ENCODE results near the gene GCK. TPM values are rescaled to one million over a fixed set of nuclear protein-coding genes. Genes with fewer than 3 reads are reported as not detected.

GCK gene
- total and polyA plus RNA-seq, 4 donors = 0.09 to 12.7 (median 0.44) TPM

GRCh38 chr7:44235066-44235465 lies 45.8 kb upstream of the GCK start (continued):
- TF ChIP-seq HNF4A (conservative IDR thresholded peaks at IDR 0.05) = no peak

DNA sequence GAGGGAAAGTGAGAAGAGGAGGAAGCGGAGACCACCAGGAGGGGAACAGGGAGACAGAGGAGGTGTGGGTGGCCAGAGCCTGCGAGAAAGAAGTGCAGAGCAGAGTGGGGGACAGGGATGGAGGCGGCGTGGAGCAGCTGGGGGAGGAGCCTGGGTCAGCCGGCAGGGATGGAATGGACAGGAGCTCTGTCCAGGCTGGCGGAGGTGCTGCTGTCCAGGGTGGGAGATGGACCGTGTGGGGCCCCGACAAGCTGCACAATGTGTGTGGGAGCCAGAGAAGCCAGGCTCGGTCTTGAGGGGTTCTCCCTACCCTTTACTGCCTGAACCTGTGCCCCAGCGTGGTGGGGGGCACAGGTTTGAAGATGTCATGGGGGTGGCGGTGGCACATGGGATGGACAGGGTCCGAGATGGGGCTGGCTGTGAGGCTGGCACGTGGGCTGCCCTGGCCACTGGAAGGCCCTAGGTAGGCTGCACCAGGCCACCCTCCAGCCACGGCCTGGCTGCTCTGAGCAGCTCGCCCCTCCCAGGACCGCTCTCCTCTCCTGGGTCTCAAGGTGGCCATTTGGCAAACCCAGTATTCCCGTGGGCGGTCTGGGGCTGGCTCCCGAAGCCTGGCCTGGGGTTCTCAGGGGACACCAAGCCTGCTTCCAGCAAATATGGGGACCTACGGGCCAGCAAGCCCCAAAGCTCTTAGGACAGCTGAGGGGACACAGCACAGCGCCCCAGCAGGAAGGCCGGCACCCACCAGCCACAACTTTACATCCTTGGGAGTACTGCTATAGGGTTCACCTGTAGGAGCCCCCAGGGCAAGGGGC lies 43.9 kb upstream of the GCK start:
- Histone ChIP-seq H3K4me1 (ENCODE audit: control insufficient read depth in 4 of 4, insufficient read depth in 4 of 4, low read length in 3 of 4) (no peaks in the 10 kb centered on the region), H3K27me3 (ENCODE audit: control insufficient read depth in 4 of 4, insufficient read depth in 4 of 4, low read length in 3 of 4) (no peaks in the 10 kb centered on the region), H3K36me3 (ENCODE audit: control insufficient read depth in 4 of 4, insufficient read depth in 3 of 4, low read depth in 1 of 4, low read length in 3 of 4) (no peaks in the 10 kb centered on the region), H3K9ac (ENCODE audit: low read depth in 1 of 2, low read length in 2 of 2) (no peak overlapping the region), H3K4me3 (ENCODE audit: low read depth in 1 of 3, low read length in 3 of 3) (no peak overlapping the region), H3K27ac (ENCODE audit: low read depth in 1 of 2, low read length in 2 of 2) (no peak overlapping the region), H3K9me3 (ENCODE audit: control insufficient read depth in 4 of 4, low read length in 3 of 4) (no peaks in the 10 kb centered on the region)
- no peak for DNase-seq (ENCODE audit: low spot score)
- TF ChIP-seq FOXA2 (IDR thresholded peaks at IDR 0.05) = no peak
- no peak for TF ChIP-seq GABPA (IDR thresholded peaks at IDR 0.05 in 1 of 2, conservative IDR thresholded peaks at IDR 0.05 in 1 of 2)
- TF ChIP-seq NR2F2 (IDR thresholded peaks at IDR 0.05) = no peak
- TF ChIP-seq, protein P1, sequence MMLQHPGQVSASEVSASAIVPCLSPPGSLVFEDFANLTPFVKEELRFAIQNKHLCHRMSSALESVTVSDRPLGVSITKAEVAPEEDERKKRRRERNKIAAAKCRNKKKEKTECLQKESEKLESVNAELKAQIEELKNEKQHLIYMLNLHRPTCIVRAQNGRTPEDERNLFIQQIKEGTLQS (IDR thresholded peaks at IDR 0.05) = no peak
- TF ChIP-seq, protein P2, sequence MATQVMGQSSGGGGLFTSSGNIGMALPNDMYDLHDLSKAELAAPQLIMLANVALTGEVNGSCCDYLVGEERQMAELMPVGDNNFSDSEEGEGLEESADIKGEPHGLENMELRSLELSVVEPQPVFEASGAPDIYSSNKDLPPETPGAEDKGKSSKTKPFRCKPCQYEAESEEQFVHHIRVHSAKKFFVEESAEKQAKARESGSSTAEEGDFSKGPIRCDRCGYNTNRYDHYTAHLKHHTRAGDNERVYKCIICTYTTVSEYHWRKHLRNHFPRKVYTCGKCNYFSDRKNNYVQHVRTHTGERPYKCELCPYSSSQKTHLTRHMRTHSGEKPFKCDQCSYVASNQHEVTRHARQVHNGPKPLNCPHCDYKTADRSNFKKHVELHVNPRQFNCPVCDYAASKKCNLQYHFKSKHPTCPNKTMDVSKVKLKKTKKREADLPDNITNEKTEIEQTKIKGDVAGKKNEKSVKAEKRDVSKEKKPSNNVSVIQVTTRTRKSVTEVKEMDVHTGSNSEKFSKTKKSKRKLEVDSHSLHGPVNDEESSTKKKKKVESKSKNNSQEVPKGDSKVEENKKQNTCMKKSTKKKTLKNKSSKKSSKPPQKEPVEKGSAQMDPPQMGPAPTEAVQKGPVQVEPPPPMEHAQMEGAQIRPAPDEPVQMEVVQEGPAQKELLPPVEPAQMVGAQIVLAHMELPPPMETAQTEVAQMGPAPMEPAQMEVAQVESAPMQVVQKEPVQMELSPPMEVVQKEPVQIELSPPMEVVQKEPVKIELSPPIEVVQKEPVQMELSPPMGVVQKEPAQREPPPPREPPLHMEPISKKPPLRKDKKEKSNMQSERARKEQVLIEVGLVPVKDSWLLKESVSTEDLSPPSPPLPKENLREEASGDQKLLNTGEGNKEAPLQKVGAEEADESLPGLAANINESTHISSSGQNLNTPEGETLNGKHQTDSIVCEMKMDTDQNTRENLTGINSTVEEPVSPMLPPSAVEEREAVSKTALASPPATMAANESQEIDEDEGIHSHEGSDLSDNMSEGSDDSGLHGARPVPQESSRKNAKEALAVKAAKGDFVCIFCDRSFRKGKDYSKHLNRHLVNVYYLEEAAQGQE (IDR thresholded peaks at IDR 0.05) = no peak
- no peak for TF ChIP-seq YY1 (IDR thresholded peaks at IDR 0.05)
- TF ChIP-seq EGR1 (IDR thresholded peaks at IDR 0.05; ENCODE audit: low read depth in 2 of 2) = no peak
- TF ChIP-seq ZBTB33 (IDR thresholded peaks at IDR 0.05) = no peak
- TF ChIP-seq TAF1 (conservative IDR thresholded peaks at IDR 0.05) = no peak
- TF ChIP-seq MAX (IDR thresholded peaks at IDR 0.05) = no peak
- no peak for TF ChIP-seq FOXA1 (IDR thresholded peaks at IDR 0.05)
- WGBS = 85% methylated on average over 22 of the region's 22 CpGs

- H3K4me3 ChIP-seq (ENCODE audit: low read depth in 1 of 3, low read length in 3 of 3) = no peak overlapping the region
- TF ChIP-seq ZBTB33 (IDR thresholded peaks at IDR 0.05) (no peak), FOXA1 (IDR thresholded peaks at IDR 0.05) (no peak), MAX (IDR thresholded peaks at IDR 0.05) (no peak), HNF4A (conservative IDR thresholded peaks at IDR 0.05) (no peak), NR2F2 (IDR thresholded peaks at IDR 0.05) (no peak), EGR1 (IDR thresholded peaks at IDR 0.05; ENCODE audit: low read depth in 2 of 2) (no peak), TAF1 (conservative IDR thresholded peaks at IDR 0.05) (no peak), RAD21 (IDR thresholded peaks at IDR 0.05) (no peak)
- TF ChIP-seq, protein P2 (IDR thresholded peaks at IDR 0.05) = no peak
- H3K4me1 ChIP-seq (ENCODE audit: control insufficient read depth in 4 of 4, insufficient read depth in 4 of 4, low read length in 3 of 4) = no peaks in the 10 kb centered on the region
- DNase-seq (ENCODE audit: low spot score) = no peak
- no peaks in the 10 kb centered on the region for H3K9me3 ChIP-seq (ENCODE audit: control insufficient read depth in 4 of 4, low read length in 3 of 4)
- no peak overlapping the region for H3K9ac ChIP-seq (ENCODE audit: low read depth in 1 of 2, low read length in 2 of 2)
- WGBS = 93% methylated on average over 13 of the region's 13 CpGs
- H3K27me3 ChIP-seq (ENCODE audit: control insufficient read depth in 4 of 4, insufficient read depth in 4 of 4, low read length in 3 of 4) = no peaks in the 10 kb centered on the region
- no peak overlapping the region for H3K27ac ChIP-seq (ENCODE audit: low read depth in 1 of 2, low read length in 2 of 2)
- H3K36me3 ChIP-seq (ENCODE audit: control insufficient read depth in 4 of 4, insufficient read depth in 3 of 4, low read depth in 1 of 4, low read length in 3 of 4) = no peaks in the 10 kb centered on the region
These were observed 43.2 kb upstream of the GCK start for GRCh38 chr7:44232396-44232795.
